HG03135 (cell line): ENCODE data around the gene KMT5C.

Experiments used
- ATAC-seq: cut with Tn5 transposase; IDR thresholded peaks from one replicate; pipeline ENCODE4 v1.9.1; 2021; ENCODE audit warnings: mild to moderate bottlenecking, moderate library complexity; ENCODE audit not compliant: unreplicated experiment

Gene KMT5C

DNA sequence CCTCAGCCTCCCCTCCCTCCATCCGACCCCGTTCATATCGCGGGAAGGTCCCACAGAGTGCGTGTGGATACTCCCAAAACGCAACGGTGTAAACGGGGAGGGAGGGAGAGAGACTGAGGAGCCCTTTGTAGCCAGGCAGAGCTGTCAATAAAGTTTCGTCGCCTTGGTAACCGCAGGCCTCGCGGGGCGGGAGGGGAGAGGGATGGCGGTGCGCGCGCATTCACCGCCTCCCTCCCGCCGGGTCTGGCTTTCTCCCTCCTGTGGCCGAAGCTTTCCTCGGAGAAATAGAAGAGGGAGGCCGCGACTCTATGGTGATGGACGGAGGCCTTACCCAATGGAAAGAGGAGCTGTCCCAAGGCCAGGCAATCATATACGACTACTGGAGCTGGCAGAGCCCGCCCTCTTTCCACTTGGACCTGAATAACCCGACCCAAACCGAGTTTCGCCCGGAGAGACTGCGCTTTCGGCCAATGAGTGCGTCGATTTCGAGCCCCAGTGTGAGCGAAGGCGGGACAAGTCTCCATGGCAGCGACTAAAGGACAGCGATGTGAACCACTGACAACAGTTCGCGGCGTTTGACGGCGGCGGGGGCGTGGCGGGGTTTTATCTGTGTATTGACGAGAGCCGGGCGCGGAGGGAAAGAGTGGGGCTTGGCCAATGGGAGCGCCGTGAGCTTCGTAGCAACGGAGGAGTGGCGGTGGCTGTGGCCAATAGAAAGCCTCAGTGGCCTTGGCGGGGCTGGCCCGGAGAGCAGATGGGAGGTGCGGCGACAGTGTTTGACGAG, at the start of gene KMT5C:
KMT5C (plus strand) TSS at position 772 of the 784 bp plus-strand sequence. CDS start 2,061 bp downstream, outside the sequence.
- peak; percentile 80 for ATAC-seq

- ATAC-seq: no peak
Observed at GRCh38 chr19:55297267-55297666, 42.4 kb upstream of the KMT5C start.

DNA sequence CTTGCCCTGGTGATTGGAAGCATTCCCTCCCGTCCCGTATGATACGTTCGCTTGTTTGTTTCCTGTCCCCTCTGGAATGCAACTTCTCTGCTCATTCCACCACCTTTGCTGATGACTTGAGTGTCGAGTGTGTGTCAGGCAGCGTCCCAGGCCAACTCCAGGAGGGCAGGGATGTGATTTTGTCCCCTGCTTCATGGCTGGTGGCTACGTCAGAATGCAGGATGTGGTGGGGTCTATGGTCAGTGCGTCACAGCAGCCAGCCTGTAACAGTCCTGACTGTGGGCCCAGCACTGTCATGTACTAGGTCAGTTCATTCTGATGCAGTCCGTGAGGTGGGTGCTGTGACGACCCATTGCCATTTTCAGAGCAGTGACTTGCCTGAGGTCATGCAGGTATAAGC, 39.7 kb upstream of the KMT5C start:
- ATAC-seq: no peak

GRCh38 chr19:55300886-55301458, 38.7 kb upstream of the KMT5C start:
- ATAC-seq: no peak

- ATAC-seq: peak; percentile 71
Observed at GRCh38 chr19:55301459-55302317, 38.0 kb upstream of the KMT5C start.

DNA sequence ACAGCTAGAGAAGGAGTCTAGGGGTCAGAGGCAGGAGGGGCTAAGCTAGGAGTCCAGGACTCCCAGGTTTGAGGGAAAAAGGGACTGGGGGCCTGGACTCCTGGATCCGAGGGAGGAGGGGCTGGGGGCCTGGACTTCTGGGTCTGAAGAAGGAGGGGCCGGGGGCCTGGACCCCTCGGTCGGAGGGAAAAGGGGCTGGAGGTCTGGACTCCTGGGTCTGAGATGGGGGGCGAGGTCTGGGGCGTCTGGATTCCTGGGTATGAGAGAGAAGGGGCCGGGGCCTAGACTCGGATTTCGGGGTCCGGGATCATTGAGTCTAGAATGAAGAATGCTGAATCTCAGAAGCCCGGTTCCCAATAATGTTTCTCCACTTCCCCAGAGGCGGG, 37.4 kb upstream of the KMT5C start:
- ATAC-seq: no peak

GRCh38 chr19:55303477-55303876, 36.2 kb upstream of the KMT5C start:
- ATAC-seq: no peak

DNA sequence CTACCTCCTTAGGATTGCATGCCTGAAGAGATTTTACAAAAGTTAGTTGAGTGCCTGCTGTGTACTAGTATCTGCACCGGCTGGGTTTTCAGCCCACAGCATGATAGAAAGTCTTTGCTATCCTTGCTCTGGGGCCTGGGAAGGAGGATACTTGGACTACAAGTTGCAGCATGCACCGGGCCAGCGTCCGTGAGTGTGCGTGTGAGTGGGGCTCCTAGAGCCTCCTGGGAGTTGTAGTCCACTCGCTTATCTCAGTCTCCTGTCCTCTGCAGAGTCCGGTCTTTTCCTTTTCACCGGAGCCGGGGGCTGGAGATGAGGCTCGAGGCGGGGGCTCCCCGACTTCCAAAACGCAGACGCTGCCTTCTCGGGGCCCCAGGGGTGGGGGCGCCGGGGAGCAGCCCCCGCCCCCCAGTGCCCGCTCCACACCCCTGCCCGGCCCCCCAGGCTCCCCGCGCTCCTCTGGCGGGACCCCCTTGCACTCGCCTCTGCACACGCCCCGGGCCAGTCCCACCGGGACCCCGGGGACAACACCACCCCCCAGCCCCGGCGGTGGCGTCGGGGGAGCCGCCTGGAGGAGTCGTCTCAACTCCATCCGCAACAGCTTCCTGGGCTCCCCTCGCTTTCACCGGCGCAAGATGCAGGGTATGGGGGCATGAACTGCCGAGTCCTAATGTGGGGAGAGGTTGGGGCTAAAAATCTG, 35.2 kb upstream of the KMT5C start:
- no peak for ATAC-seq

DNA sequence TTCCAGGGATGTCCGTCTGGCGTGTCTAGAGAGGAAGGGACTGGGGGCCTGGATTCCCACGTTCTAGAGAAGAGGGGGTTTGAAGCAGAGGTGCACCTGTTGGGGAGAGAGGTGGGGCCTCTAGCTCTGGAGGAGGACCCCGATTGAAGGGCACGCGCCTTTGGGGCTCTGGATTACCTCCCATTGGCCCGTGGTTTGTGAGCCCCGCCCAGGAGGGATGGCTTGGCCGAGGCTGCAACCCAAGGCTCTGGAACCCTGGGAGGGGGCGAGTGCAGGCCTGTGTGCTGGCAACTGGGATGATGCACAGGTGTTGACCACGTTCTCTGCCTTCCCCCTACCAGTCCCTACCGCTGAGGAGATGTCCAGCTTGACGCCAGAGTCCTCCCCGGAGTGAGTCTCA, 34.7 kb upstream of the KMT5C start:
- ATAC-seq: no peak

DNA sequence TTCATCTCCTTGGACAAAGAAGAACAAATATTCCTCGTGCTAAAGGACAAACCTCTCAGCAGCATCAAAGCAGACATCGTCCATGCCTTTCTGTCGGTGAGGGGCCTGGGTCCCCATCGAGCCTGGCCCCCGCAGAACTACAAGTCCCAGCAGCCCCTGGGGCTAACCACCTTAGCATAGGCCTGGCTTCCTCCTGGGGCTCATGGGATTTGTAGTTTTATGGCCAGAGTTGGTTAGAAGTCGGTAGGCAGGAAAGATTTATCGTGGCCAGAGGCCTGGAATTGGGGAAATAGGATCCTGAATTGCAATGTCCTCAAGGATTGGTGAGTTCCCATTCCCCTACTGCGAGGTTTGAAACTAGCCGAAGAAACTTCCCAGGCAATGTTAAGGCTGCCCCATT, 34.2 kb upstream of the KMT5C start:
- no peak for ATAC-seq

- ATAC-seq: no peak
Observed at GRCh38 chr19:55305983-55306562, 33.6 kb upstream of the KMT5C start.

DNA sequence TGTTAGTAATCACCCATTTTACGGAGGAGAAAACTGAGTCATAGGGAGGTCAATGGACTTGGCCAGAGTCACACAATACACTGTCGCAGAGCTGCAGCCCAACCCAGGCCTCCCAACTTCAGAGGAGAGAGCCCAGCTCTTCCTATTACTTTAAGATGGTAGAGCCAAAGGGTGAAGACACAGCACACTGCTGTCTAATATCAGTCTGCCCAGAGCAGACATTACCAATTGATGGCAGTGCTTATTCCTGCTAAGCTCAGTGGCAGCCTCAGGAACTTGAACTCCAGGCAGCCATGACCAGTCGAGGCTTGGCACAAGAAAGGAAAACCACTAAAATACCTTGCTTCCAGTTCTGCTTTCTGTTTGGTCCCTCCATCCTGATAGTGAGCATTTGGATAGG, 33.0 kb upstream of the KMT5C start:
- ATAC-seq: no peak

DNA sequence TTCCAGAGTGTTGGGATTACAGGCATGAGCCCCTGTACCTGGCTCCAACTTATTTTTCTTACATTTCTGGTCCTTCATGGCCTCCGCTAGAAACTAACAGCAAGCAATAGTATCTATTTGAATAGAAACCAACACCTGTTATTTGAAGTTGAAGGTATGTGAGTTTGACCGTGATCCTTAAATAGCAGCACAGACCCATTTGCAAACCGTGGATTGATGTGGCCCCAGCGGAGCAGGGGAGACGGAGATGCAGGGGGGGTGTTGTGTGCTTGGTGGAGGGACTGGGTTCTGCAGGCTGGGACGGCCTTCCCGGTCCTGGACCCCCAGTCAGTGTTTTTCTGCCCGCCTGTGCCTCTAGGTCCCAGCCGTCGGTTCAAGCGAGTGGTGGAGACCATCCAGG, 31.4 kb upstream of the KMT5C start:
- no peak for ATAC-seq

DNA sequence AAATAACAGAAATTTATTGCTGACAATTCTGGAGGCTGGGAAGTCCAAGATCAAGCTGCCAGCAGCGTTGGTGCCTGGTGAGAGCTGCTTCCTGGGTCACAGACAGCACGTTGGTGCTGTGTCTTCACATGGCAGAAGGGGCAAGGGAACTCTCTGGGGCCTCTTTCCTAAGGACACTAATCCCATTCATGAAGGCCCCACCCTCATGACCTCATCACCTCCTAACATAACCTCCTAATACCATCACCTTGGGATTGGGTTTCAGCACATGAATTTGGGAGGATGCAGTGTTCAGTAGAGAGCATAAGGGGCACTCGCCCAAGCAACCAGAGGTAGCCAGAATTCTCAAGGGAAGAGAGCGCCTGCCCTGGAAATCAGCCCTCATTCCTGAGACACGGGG, 30.2 kb upstream of the KMT5C start:
- no peak for ATAC-seq

DNA sequence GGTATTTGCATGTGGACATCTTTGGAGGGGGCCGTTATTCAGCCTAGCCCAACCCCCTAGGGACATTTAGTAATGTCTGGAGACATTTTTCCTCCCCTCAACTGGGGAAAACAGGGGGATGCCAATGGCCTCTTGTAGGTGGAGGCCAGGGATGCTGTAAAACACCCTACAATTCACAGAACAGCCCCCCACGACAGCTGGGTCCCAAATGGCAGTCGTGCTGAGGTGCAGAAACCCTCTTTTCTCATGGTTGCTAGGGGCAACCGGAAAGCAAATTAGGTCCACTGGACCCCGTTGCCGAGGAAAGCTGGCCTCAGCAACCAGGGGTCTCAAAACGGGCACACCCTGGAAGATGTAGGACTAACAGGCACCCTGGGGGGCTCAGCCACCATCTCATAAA, 29.2 kb upstream of the KMT5C start:
- no peak for ATAC-seq

DNA sequence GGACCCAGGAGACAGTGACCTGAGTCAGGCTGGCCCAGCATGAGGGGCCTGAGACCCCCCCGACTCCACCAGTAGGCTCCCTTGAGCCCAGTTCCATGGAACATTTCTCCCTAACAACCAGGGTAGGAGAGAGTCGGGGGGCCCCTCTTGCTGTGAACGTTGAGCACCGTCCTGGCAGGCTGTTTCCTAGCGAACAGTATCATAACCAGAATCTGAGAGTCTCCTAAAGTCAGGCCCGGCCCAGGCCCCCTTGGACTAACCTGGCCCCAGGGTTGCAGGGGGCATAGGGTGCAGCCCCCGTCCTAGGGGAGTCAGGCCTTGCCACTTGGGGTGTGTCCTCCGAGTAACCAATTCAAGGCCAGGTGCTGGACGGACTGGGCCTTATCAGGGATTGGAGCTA, 28.3 kb upstream of the KMT5C start:
- ATAC-seq: no peak

DNA sequence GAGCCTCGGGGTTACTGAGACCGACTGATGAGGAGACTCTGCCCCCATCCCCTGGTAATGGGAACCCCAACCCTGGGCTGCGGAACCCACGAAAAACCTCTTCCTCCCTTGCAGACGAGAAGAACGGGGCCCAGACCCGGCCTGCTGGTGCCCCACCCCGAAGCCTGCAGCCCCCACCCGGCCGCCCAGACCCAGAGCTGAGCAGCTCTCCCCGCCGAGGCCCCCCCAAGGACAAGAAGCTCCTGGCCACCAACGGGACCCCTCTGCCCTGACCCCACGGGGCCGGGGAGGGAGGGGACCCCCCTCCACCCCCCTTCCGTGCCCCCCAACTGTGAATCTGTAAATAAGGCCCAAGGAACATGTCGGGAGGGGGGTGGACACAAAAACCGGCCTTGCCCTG, 27.9 kb upstream of the KMT5C start:
- no peak for ATAC-seq

DNA sequence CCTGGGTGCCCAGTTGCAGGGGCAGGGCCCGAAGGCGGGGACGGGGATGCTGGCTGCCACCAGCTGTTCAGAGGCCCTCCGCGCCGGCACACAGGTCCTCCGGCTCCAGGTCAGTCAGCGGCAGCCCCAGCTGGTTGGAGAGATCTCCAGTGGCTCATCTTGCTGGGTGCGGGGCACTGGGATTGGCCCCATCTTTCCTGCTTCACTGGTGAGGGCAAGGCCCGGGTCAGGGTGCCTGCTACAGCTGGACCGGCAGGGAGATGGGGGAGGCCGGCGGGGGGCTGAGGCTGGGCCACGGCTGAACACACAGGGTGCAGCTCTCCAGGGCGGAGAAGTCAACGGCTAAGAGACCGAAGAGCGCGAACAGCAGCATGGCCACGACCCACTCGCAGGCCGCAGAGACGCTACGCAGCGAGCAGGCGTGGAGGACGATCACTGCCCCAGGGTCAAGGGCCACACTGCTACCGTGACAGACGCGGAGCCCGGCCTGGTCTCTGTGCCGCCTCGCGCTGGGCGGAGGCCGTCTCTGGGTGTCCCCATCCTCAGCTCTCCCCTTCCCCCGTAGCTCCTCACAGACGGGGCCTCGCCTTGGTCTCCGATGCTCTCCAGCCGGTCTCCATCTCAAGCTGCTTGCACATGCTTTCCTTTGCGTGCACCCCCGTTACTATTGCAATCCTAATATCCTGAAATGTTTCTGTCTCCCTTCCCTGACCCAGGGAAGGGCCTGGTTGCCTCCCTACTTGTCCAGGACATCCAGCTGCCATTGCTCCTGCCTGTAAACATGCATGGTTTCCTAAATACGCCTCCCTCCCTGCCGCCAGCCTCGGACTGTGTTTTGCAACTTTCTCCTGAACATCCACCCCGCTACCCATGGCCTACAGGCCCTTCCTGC, 26.8 kb upstream of the KMT5C start:
- ATAC-seq: no peak

DNA sequence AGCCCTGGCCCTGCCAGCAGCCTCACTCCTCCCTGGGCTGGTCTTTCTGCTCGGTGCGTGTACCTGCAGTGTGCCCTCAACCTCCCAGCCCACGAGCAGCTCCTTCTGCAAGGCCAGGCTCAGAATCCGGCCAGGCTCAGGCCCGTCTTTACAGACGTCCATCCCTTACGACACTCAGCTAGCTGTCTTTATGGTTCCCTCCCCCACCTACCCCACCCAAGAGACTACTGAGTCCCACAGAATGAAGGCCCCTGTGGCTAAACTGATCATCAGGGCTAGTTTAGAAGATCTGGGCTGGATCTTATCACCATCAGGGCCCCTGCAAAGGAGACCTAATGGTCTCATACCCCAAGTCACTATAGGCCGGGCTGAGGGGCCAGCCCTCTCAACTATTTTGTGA, 25.3 kb upstream of the KMT5C start:
- no peak for ATAC-seq

DNA sequence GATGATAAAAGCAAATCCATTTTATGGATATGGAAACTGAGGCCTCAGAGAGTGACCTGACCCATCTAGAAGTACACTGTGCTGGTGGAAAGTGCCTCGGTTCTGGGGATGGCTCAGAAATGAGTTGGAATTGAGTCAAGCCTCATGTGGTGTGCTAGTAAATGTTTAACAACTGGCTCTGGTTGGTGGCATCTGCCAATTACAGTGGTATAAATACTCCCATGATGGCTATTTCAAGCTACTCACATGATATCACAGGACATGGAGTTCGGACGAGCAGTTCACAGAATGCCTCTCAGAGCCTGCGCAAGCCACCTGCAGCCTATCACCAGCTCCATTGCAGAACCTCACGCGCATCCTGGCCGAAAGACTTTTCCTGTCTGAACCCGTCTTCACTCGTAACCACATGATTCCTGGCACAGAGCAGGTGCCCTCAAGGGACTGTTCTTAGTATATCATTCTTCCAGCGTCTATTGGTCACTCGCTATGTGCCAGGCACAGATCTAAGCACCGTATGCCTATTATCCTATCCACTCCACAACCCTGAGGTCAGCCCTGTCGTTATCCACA, 23.6 kb upstream of the KMT5C start:
- no peak for ATAC-seq
